Measurements from ENCODE around the gene GAB2.
"Not testable (repeated sequence)": the region's sequence is repeated elsewhere in the genome, so short reads cannot be mapped to it uniquely, and the experiment has no call there.

The GAB2 gene

DNA sequence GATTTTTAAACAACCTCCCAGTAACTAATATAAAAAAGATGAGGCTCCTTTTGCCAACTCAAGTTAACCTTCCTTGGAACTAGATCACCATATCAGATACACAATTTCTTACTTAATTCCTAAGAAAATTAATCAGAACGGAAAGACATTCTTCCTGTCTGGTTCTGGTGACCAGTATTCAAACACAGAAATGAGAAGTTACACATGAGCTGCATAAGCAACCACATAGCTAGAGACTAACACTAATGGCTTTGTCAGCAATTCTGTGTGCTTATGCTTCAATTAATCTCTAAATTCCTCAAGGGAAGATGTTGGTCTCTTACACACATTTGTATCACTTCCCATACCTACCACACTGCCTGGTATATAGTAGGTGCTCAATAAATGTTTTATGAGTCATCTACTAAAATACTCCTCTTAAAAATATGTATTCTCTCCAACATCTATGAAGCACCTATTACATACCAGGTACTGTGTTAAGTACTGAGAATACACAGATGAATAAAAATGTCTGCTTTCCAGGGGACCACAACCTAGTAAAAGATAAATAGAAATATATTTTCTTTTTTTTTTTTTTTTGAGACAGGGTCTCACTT lies 54.5 kb downstream of the GAB2 start:
- no peak overlapping the region for H3K4me3 ChIP-seq (ENCODE audit: control insufficient read depth, low read depth, low read length)
- no peak for DNase-seq (ENCODE audit: low read depth)

DNA sequence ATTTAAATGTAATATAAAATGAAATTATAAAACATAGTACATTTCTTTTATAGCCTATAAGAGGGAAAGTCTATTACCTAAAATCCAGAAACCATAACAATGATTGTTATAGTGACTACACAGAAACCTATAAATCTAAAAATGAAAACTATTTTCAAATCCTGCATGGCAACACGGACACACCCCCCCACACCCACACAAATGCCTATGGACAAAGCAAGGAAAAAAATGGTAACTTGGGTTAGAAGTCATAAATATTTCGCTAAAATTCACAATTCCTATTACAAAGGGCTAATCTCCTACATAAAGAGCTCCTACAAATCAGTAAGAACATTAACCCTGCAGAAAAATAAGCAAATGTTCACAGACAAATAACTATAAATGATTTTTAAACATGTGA lies 56.4 kb downstream of the GAB2 start:
- no peak for DNase-seq (ENCODE audit: low read depth)
- no peak overlapping the region for H3K4me3 ChIP-seq (ENCODE audit: control insufficient read depth, low read depth, low read length)
- TF ChIP-seq, protein P1, sequence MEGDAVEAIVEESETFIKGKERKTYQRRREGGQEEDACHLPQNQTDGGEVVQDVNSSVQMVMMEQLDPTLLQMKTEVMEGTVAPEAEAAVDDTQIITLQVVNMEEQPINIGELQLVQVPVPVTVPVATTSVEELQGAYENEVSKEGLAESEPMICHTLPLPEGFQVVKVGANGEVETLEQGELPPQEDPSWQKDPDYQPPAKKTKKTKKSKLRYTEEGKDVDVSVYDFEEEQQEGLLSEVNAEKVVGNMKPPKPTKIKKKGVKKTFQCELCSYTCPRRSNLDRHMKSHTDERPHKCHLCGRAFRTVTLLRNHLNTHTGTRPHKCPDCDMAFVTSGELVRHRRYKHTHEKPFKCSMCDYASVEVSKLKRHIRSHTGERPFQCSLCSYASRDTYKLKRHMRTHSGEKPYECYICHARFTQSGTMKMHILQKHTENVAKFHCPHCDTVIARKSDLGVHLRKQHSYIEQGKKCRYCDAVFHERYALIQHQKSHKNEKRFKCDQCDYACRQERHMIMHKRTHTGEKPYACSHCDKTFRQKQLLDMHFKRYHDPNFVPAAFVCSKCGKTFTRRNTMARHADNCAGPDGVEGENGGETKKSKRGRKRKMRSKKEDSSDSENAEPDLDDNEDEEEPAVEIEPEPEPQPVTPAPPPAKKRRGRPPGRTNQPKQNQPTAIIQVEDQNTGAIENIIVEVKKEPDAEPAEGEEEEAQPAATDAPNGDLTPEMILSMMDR (conservative IDR thresholded peaks at IDR 0.05; ENCODE audit: control insufficient read depth, insufficient read depth, low read depth, low read length) = no peak

More for the DNA sequence above, 54.5 kb downstream of the GAB2 start:
- TF ChIP-seq, protein P1 (conservative IDR thresholded peaks at IDR 0.05; ENCODE audit: control insufficient read depth, insufficient read depth, low read depth, low read length) = no peak

DNA sequence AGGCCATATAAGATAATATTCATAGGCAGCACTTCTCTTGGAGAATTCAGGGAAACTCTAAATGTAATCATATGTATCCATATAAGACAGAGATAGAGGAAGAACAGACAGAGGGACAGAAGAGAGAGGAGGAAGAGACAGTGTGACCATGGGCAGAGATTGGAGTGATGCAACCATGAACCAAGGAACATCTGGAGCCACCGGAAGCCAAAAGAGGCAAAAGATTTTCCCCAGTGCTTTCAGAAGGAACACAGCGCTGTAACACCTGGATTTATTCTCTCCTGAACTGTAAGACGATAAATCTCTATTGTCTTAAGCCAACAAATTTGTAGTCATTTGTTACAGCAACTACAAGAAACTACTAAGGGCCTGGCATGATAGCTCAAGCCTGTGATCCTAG lies 57.7 kb downstream of the GAB2 start:
- DNase-seq (ENCODE audit: low read depth) = no peak
- H3K4me3 ChIP-seq (ENCODE audit: control insufficient read depth, low read depth, low read length) = no peak overlapping the region

DNA sequence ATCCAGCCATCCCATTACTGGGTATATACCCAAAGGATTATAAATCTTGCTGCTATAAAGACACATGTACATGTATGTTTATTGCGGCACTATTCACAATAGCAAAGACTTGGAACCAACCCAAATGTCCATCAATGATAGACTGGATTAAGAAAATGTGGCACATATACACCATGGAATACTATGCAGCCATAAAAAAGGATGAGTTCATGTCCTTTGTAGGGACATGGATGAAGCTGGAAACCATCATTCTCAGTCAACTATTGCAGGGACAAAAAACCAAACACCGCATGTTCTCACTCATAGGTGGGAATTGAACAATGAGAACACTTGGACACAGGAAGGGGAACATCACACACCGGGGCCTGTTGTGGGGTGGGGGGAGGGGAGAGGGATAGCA lies 59.7 kb downstream of the GAB2 start:
- DNase-seq (ENCODE audit: low read depth); H3K4me3 ChIP-seq (ENCODE audit: control insufficient read depth, low read depth, low read length): not testable (repeated sequence)

More for the DNA sequence above, 57.7 kb downstream of the GAB2 start:
- TF ChIP-seq, protein P1 (conservative IDR thresholded peaks at IDR 0.05; ENCODE audit: control insufficient read depth, insufficient read depth, low read depth, low read length) = no peak

DNA sequence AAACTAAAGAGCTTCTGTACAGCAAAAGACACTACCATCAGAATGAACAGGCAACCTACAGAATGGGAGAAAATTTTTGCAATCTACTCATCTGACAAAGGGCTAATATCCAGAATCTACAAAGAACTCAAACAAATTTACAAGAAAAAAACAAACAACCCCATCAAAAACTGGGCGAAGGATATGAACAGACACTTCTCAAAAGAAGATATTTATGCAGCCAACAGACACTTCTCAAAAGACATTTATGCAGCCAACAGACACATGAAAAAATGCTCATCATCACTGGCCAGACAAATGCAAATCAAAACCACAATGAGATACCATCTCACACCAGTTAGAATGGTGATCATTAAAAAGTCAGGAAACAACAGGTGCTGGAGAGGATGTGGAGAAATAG lies 60.2 kb downstream of the GAB2 start:
- not testable (repeated sequence) for DNase-seq (ENCODE audit: low read depth); H3K4me3 ChIP-seq (ENCODE audit: control insufficient read depth, low read depth, low read length)

DNA sequence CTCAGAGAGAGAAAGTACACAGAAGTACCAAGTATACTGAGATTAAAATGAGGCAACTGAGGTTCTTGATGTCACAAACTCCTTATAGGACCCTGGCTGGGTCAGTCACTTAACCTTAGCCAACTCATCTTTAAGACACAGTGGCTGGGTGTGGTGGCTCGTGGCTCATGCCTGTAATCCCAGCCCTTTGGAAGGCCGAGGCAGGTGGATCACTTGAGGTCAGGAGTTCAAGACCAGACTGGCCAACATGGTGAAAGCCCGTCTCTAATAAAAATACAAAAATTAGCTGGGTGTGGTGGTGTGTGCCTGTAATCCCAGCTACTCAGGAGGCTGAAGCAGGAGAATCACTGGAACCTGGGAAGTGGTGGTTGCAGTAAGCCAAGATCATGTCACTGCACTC lies 61.9 kb downstream of the GAB2 start:
- not testable (repeated sequence) for DNase-seq (ENCODE audit: low read depth); H3K4me3 ChIP-seq (ENCODE audit: control insufficient read depth, low read depth, low read length)

DNA sequence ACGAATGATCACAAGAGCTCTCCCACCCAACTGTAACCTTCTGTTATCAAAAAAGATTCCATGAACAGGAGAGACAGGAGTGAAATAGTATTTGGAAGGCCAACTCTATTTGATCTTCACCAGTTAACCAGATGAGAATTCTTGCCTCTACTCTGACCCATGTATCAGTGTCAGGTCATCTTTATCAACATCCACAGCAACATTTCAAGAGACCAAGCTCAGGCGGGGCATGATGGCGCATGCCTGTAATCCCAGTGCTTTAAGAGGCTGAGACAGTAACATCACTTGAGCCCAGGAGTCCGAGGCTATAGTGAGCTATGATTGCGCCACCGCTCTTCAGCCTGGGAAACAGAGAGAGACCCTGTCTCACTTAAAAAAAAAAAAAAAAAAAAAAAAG lies 62.3 kb downstream of the GAB2 start:
- TF ChIP-seq, protein P1 (conservative IDR thresholded peaks at IDR 0.05; ENCODE audit: control insufficient read depth, insufficient read depth, low read depth, low read length) = no peak
- no peak for DNase-seq (ENCODE audit: low read depth)
- no peak overlapping the region for H3K4me3 ChIP-seq (ENCODE audit: control insufficient read depth, low read depth, low read length)

DNA sequence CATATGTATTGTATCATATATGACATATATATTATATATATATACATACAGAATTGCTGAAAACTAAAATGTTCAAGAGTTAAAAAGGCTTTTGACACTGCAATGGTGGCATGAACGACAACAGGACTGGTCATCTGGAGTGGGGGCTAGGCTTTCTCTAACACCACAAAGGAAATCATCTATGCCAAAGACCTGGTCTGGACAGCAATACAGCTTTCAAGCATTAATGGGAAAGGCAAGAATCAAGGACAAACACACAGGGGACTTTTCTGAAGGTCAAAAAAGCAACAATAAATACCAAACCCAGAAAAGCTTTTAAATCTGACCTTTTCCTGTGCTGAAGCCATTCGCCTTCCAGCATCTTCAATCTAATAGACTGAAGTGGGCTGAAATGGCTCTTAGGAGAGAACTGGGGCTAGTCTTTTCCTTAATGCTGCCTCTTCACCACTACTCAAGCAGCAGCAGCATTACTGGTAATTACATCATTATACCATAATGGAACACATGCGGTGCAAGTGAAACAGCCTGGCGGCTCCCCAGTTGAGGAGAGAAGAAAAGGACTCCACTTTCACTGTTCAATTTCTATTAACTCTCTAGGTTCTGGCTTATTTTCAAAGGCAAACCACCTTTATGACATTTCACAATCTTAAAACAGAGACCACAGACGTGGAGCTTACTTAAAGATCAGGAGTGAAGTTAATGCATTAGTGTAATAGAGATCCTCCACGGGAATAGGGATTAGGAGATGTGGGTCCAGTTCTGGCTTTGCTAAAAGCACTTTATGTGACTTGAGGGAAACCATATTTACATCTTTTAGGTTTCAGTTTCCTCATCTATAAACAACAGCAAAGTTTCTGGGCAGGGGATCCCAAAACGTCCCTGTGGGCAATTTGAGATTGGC lies 63.0 kb downstream of the GAB2 start:
- DNase-seq (ENCODE audit: low read depth) = peak; percentile 18
- H3K4me3 ChIP-seq (ENCODE audit: control insufficient read depth, low read depth, low read length) = no peak overlapping the region
- TF ChIP-seq, protein P1 (conservative IDR thresholded peaks at IDR 0.05; ENCODE audit: control insufficient read depth, insufficient read depth, low read depth, low read length) = no peak
